Neutrophil (primary cell): ENCODE measurements around the gene SLC16A5.

ENCODE experiments used
- H3K27ac ChIP-seq: fragments of 200-600 bp; sonication (generic); 2 replicates; pipeline ENCODE4 v1.5.1; 2016; ENCODE audit warnings: mild to moderate bottlenecking, moderate library complexity
- H3K27me3 ChIP-seq: fragments of 200-600 bp; sonication (generic); 2 replicates; pipeline ENCODE4 v1.6.0; 2016; ENCODE audit warnings: mild to moderate bottlenecking
- H3K36me3 ChIP-seq: fragments of 200-600 bp; sonication (generic); 2 replicates; pipeline ENCODE4 v1.5.1; 2017
- H3K4me1 ChIP-seq, 2 experiments: fragments of 200-600 bp in 1 of 2; sonication (generic) in 1 of 2; 1 replicate in 1 of 2; 2 replicates in 1 of 2; pipeline versions ENCODE4 v1.5.1 to v1.6.1; 2013 to 2016; ENCODE audit warnings: low read depth in 1 of 2, low read length in 1 of 2, mild to moderate bottlenecking in 1 of 2, moderate library complexity in 1 of 2; ENCODE audit not compliant: control insufficient read depth in 1 of 2, insufficient read depth in 1 of 2
- H3K4me3 ChIP-seq, 2 experiments: fragments of 200-600 bp in 1 of 2; sonication (generic) in 1 of 2; 1 replicate in 1 of 2; 2 replicates in 1 of 2; pipeline ENCODE4 v1.5.1; 2013 to 2016; ENCODE audit warnings: low read depth in 1 of 2, low read length in 1 of 2, mild to moderate bottlenecking in 1 of 2, moderate library complexity in 1 of 2
- H3K9me3 ChIP-seq: fragments of 200-600 bp; sonication (generic); 2 replicates; pipeline ENCODE4 v1.5.1; 2016
- CTCF ChIP-seq: fragments of 200-600 bp; sonication (generic); IDR thresholded peaks from 2 replicates; pipeline ENCODE4 v1.5.1; 2016; ENCODE audit warnings: antibody characterized with exemption

Gene SLC16A5

GRCh38 chr17:75109046-75109406 lies 21.3 kb downstream of the SLC16A5 start:
- peaks cover 30% of the 10 kb centered on the region for H3K36me3 ChIP-seq
- H3K4me1 ChIP-seq: peaks cover 40 to 41% of the 10 kb centered on the region in 2 experiments
- no peaks in the 10 kb centered on the region for H3K27me3 ChIP-seq
- H3K27ac ChIP-seq: peak overlapping the region; percentile 86
- TF ChIP-seq CTCF: no peak
- H3K4me3 ChIP-seq: peak overlapping the region; percentile 74 to 97
- no peaks in the 10 kb centered on the region for H3K9me3 ChIP-seq

GRCh38 chr17:75109407-75110233 lies 21.9 kb downstream of the SLC16A5 start, which contains the start of gene ARMC7:
Gene ARMC7, plus strand, starts transcription at chr17:75109969. Its CDS starts 320 bp downstream, at chr17:75110289.
- Histone ChIP-seq H3K36me3 (peaks cover 24% of the 10 kb centered on the region), H3K27me3 (no peaks in the 10 kb centered on the region), H3K4me3 (peak within 1 kb of the TSS; percentile 74 to 97), H3K9me3 (no peaks in the 10 kb centered on the region), H3K27ac (peak within 1 kb of the TSS; percentile 86), H3K4me1 (peaks cover 46% of the 10 kb centered on the region in 2 experiments)
- TF ChIP-seq CTCF: peak; percentile 28

GRCh38 chr17:75110234-75110937 lies 22.6 kb downstream of the SLC16A5 start:
- Histone ChIP-seq H3K4me3 (peak overlapping the region; percentile 74 to 97), H3K9me3 (no peaks in the 10 kb centered on the region), H3K27ac (peak overlapping the region; percentile 86), H3K27me3 (no peaks in the 10 kb centered on the region), H3K36me3 (peaks cover 16% of the 10 kb centered on the region), H3K4me1 (peaks cover 54% of the 10 kb centered on the region in 2 experiments)
- no peak for TF ChIP-seq CTCF

- TF ChIP-seq CTCF: no peak
- Histone ChIP-seq H3K4me1 (peaks cover 55 to 58% of the 10 kb centered on the region in 2 experiments), H3K27me3 (no peaks in the 10 kb centered on the region), H3K9me3 (no peaks in the 10 kb centered on the region), H3K36me3 (peaks cover 19% of the 10 kb centered on the region), H3K27ac (peak overlapping the region; percentile 66), H3K4me3 (peak overlapping the region in 1 of 2 experiments; percentile 19)
Measured at GRCh38 chr17:75111777-75112335, 24.1 kb downstream of the SLC16A5 start.

- Histone ChIP-seq H3K4me1 (peaks cover 49 to 52% of the 10 kb centered on the region in 2 experiments), H3K27me3 (no peaks in the 10 kb centered on the region), H3K9me3 (no peaks in the 10 kb centered on the region), H3K36me3 (peaks cover 29% of the 10 kb centered on the region), H3K4me3 (peak overlapping the region; percentile 68 to 82), H3K27ac (peak overlapping the region; percentile 90)
- TF ChIP-seq CTCF: peak; percentile 97
Measured at GRCh38 chr17:75113798-75114551, 26.2 kb downstream of the SLC16A5 start.
